MCF 10A (cell line): Measurements from ENCODE around the gene SULT6B1. TPM values are rescaled to one million over a fixed set of nuclear protein-coding genes. Genes with fewer than 3 reads are reported as not detected.

Source experiments
- BruUV-seq: library from RNA; stranded (reverse); fragments of 400-500 nt; replicated peaks from 2 replicates; lab custom pipeline; 2021; lab: Mats Ljungman, UMichigan
- CTCF ChIA-PET: fragments of 300-600 bp; sonication (Branson Sonifier 250); formaldehyde crosslinking; extraction: SDS; loops from one replicate; lab custom pipeline; 2021; ENCODE audit warnings: antibody characterized with exemption, inconsistent platforms; lab: Yijun Ruan, JAX
- POLR2A ChIA-PET: fragments of 300-600, 350-650 bp; sonication (Branson Sonifier 250); formaldehyde crosslinking; extraction: SDS; loops from one replicate; lab custom pipeline; 2020; ENCODE audit warnings: antibody characterized with exemption, inconsistent platforms; lab: Yijun Ruan, JAX
- DNase-seq: peaks from one replicate; pipeline ENCODE4 v3.0.0-alpha.2; 2018; ENCODE audit not compliant: unreplicated experiment
- H3K27ac Mint-ChIP-seq: one replicate; pipeline ENCODE4 v1.8.0; 2022; ENCODE audit warnings: mild to moderate bottlenecking, low read depth, mixed read lengths; ENCODE audit not compliant: unreplicated experiment
- H3K27me3 Mint-ChIP-seq: one replicate; pipeline ENCODE4 v1.8.0; 2022; ENCODE audit warnings: mixed read lengths; ENCODE audit not compliant: insufficient read depth, unreplicated experiment
- H3K36me3 Mint-ChIP-seq: one replicate; pipeline ENCODE4 v1.8.0; 2022; ENCODE audit warnings: mild to moderate bottlenecking, moderate library complexity, mixed read lengths; ENCODE audit not compliant: insufficient read depth, unreplicated experiment
- H3K4me1 Mint-ChIP-seq: one replicate; pipeline ENCODE4 v1.8.0; 2022; ENCODE audit warnings: mixed read lengths; ENCODE audit not compliant: insufficient read depth, unreplicated experiment
- H3K4me3 Mint-ChIP-seq: one replicate; pipeline ENCODE4 v1.8.0; 2022; ENCODE audit warnings: mild to moderate bottlenecking, moderate library complexity, mixed read lengths; ENCODE audit not compliant: unreplicated experiment
- H3K9me3 Mint-ChIP-seq: one replicate; pipeline ENCODE4 v1.8.0; 2022; ENCODE audit warnings: mixed read lengths; ENCODE audit not compliant: unreplicated experiment
- CTCF ChIP-seq: fragments of 200-600 bp; IDR thresholded peaks from one replicate; pipeline ENCODE4 v1.8.0; 2022; ENCODE audit warnings: antibody characterized with exemption, mild to moderate bottlenecking; ENCODE audit not compliant: unreplicated experiment
- intact Hi-C: fragments of 100-400 bp; cut with micrococcal nuclease; formaldehyde crosslinking; loops from 2 replicates; pipeline ENCODE4 v1.14.1; 2022
- total RNA-seq: library from RNA; stranded (reverse); gene quantifications from 2 replicates; pipeline ENCODE4 v1.2.3, GENCODE V29; 2022

The SULT6B1 gene
- total RNA-seq, 1 experiment from 2014 or later = not detected

- Mint-ChIP-seq H3K9me3 (no peaks in the 10 kb centered on the region), H3K36me3 (no peaks in the 10 kb centered on the region), H3K4me3 (no peak overlapping the region), H3K27me3 (no peaks in the 10 kb centered on the region), H3K4me1 (peaks cover 14% of the 10 kb centered on the region), H3K27ac (no peak overlapping the region)
- intact Hi-C loops = no loop called here
- POLR2A ChIA-PET = interaction anchor here (0.7 to 3.1 kb wide), 4 partner anchors 11 to 145 kb away, joined by 4 to 13 read pairs (median 8); partner anchors contain the start of gene EIF2AK2
- DNase-seq = no peak
- no TSS peak for BruUV-seq
- no peak for TF ChIP-seq CTCF
- CTCF ChIA-PET = interaction anchor here (0.6 to 5.8 kb wide), 2 partner anchors 22 to 57 kb away, joined by 4 to 32 read pairs; no protein-coding TSS in a partner anchor
Measured at GRCh38 chr2:37191253-37191652, 2.8 kb upstream of the SULT6B1 start.

- Mint-ChIP-seq H3K27ac (peak overlapping the region; percentile 68), H3K4me1 (peaks cover 14% of the 10 kb centered on the region), H3K27me3 (no peaks in the 10 kb centered on the region), H3K9me3 (no peaks in the 10 kb centered on the region), H3K36me3 (no peaks in the 10 kb centered on the region), H3K4me3 (no peak overlapping the region)
- no TSS peak for BruUV-seq
- peak; percentile 27 for DNase-seq
- ChIA-PET CTCF (interaction anchor here (0.6 to 5.8 kb wide), 4 partner anchors 12 to 24 kb away, joined by 4 to 32 read pairs (median 6); no protein-coding TSS in a partner anchor), POLR2A (interaction anchor here (0.6 to 3.1 kb wide), 4 partner anchors 8 to 118 kb away, joined by 3 to 13 read pairs (median 8); partner anchors contain the start of gene EIF2AK2)
- no peak for TF ChIP-seq CTCF
- intact Hi-C loops = no loop called here
Measured at GRCh38 chr2:37190290-37190689, 1.8 kb upstream of the SULT6B1 start.

DNA sequence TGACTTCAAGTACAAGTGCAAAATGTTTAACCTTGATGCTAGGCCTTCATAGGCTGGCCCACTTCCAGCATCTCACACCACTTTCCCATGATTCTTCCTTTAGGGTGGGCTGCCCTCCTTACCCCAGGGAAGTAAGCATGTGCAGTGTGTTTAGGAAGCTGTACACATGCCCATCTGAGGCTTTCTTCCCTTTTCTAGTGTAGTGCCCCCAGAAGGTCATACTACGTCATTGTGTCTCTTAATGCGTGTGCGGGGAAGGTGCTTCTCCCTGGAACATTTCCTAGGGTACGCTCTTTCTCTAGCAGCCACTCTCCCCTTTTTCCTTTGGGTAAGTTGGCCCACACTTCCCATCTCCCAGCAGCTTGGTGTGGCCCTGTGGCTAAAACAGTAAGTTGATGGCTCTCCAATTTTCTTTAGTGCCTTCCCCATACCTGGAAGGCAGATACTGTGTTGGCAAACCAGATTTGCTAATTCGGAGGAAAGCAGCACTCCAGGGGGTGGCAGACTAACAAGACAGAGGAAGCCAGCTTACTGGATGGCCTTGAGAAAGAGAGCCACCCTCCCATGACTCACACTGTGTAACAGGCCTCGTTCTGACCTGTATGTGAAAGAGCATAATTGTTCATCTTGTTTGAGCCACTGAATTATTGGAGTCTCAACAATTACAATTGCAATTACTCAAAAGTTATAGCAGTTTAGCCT is 1.1 kb upstream of the SULT6B1 start:
- peak overlapping the region; percentile 68 for H3K27ac Mint-ChIP-seq
- ChIA-PET POLR2A (interaction anchor here (0.6 to 3.1 kb wide), 7 partner anchors 9 to 1091 kb away, joined by 3 to 13 read pairs (median 3); partner anchors contain the start of gene EIF2AK2), CTCF (interaction anchor here (0.5 to 5.8 kb wide), 7 partner anchors 11 to 689 kb away, joined by 3 to 32 read pairs (median 4); no protein-coding TSS in a partner anchor)
- TF ChIP-seq CTCF = no peak
- H3K4me1 Mint-ChIP-seq = peaks cover 14% of the 10 kb centered on the region
- intact Hi-C loops = no loop called here
- peak; percentile 95 for DNase-seq
- H3K36me3 Mint-ChIP-seq = no peaks in the 10 kb centered on the region
- H3K9me3 Mint-ChIP-seq = no peaks in the 10 kb centered on the region
- no peaks in the 10 kb centered on the region for H3K27me3 Mint-ChIP-seq
- no TSS peak for BruUV-seq
- H3K4me3 Mint-ChIP-seq = no peak overlapping the region
